ENCODE measurements around the gene METTL25. TPM values are rescaled to one million over a fixed set of nuclear protein-coding genes. Genes with fewer than 3 reads are reported as not detected.

The METTL25 gene
- total and polyA plus RNA-seq, 2 experiments from 2014 or later = 9.1 to 14.5 TPM

GRCh38 chr12:82461393-82461792 lies 103.1 kb downstream of the METTL25 start:
- Histone ChIP-seq H3K4me1 (ENCODE audit: low read depth) (no peaks in the 10 kb centered on the region), H3K4me3 (no peak overlapping the region), H3K36me3 (peaks cover 5% of the 10 kb centered on the region), H3K27me3 (no peaks in the 10 kb centered on the region), H3K27ac (no peak overlapping the region), H3K9me3 (ENCODE audit: low read depth) (no peaks in the 10 kb centered on the region)
- TF ChIP-seq, protein P1, sequence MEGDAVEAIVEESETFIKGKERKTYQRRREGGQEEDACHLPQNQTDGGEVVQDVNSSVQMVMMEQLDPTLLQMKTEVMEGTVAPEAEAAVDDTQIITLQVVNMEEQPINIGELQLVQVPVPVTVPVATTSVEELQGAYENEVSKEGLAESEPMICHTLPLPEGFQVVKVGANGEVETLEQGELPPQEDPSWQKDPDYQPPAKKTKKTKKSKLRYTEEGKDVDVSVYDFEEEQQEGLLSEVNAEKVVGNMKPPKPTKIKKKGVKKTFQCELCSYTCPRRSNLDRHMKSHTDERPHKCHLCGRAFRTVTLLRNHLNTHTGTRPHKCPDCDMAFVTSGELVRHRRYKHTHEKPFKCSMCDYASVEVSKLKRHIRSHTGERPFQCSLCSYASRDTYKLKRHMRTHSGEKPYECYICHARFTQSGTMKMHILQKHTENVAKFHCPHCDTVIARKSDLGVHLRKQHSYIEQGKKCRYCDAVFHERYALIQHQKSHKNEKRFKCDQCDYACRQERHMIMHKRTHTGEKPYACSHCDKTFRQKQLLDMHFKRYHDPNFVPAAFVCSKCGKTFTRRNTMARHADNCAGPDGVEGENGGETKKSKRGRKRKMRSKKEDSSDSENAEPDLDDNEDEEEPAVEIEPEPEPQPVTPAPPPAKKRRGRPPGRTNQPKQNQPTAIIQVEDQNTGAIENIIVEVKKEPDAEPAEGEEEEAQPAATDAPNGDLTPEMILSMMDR (IDR thresholded peaks at IDR 0.05; ENCODE audit: low read depth, low read length) = no peak
- DNase-seq (ENCODE audit: low read depth in 1 of 2, low spot score in 1 of 2) = no peak

DNA sequence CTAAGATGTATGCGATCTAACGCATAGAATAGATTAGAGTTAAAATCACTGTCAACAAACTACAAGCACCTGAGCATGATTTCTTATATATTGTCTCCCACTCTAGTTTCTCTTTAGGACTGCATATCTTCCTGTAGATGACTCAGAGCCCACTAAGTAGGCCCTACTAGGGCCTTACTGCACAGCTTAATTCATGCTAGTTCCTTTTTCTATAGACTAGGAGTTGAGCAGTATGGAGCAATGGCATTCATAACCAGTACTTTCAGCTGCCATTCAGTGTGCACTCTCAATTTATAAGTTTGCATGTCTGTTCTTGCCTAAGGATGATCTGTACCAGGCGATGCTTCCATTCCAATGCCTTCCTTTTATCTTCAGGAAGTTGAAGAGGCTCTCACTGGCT lies 103.5 kb downstream of the METTL25 start:
- Histone ChIP-seq H3K27me3 (no peaks in the 10 kb centered on the region), H3K4me1 (ENCODE audit: low read depth) (no peaks in the 10 kb centered on the region), H3K9me3 (ENCODE audit: low read depth) (no peaks in the 10 kb centered on the region), H3K4me3 (no peak overlapping the region), H3K27ac (no peak overlapping the region), H3K36me3 (peaks cover 5% of the 10 kb centered on the region)
- TF ChIP-seq, protein P1 (IDR thresholded peaks at IDR 0.05; ENCODE audit: low read depth, low read length) = no peak
- DNase-seq (ENCODE audit: low read depth in 1 of 2, low spot score in 1 of 2) = no peak

GRCh38 chr12:82468563-82468962 lies 110.2 kb downstream of the METTL25 start:
- Histone ChIP-seq H3K27me3 (no peaks in the 10 kb centered on the region), H3K4me1 (ENCODE audit: low read depth) (no peaks in the 10 kb centered on the region), H3K9me3 (ENCODE audit: low read depth) (no peaks in the 10 kb centered on the region), H3K4me3 (no peak overlapping the region), H3K36me3 (no peaks in the 10 kb centered on the region), H3K27ac (no peak overlapping the region)
- TF ChIP-seq, protein P1 (IDR thresholded peaks at IDR 0.05; ENCODE audit: low read depth, low read length) = no peak
- no peak for DNase-seq (ENCODE audit: low read depth in 1 of 2, low spot score in 1 of 2)

GRCh38 chr12:82470906-82471512 lies 112.7 kb downstream of the METTL25 start:
- Histone ChIP-seq H3K4me1 (ENCODE audit: low read depth) (no peaks in the 10 kb centered on the region), H3K27me3 (no peaks in the 10 kb centered on the region), H3K4me3 (no peak overlapping the region), H3K36me3 (no peaks in the 10 kb centered on the region), H3K9me3 (ENCODE audit: low read depth) (no peaks in the 10 kb centered on the region), H3K27ac (no peak overlapping the region)
- TF ChIP-seq, protein P1 (IDR thresholded peaks at IDR 0.05; ENCODE audit: low read depth, low read length) = no peak
- no peak for DNase-seq (ENCODE audit: low read depth in 1 of 2, low spot score in 1 of 2)

GRCh38 chr12:82473111-82473754 lies 114.9 kb downstream of the METTL25 start:
- Histone ChIP-seq H3K27ac (no peak overlapping the region), H3K9me3 (ENCODE audit: low read depth) (no peaks in the 10 kb centered on the region), H3K4me1 (ENCODE audit: low read depth) (no peaks in the 10 kb centered on the region), H3K36me3 (no peaks in the 10 kb centered on the region), H3K4me3 (no peak overlapping the region), H3K27me3 (no peaks in the 10 kb centered on the region)
- TF ChIP-seq, protein P1 (IDR thresholded peaks at IDR 0.05; ENCODE audit: low read depth, low read length) = no peak
- DNase-seq (ENCODE audit: low read depth in 1 of 2, low spot score in 1 of 2) = no peak

Measured in cardiac muscle cell (in vitro differentiated cells and primary cell).